GM10847 (cell line): ENCODE results near the gene TMEM26.

Experiments
- POLR2A ChIP-seq: IDR thresholded peaks from 2 replicates; pipeline ENCODE4 v1.6.1; 2011; ENCODE audit not compliant: insufficient read length; ENCODE audit errors: extremely low read depth

The TMEM26 gene

DNA sequence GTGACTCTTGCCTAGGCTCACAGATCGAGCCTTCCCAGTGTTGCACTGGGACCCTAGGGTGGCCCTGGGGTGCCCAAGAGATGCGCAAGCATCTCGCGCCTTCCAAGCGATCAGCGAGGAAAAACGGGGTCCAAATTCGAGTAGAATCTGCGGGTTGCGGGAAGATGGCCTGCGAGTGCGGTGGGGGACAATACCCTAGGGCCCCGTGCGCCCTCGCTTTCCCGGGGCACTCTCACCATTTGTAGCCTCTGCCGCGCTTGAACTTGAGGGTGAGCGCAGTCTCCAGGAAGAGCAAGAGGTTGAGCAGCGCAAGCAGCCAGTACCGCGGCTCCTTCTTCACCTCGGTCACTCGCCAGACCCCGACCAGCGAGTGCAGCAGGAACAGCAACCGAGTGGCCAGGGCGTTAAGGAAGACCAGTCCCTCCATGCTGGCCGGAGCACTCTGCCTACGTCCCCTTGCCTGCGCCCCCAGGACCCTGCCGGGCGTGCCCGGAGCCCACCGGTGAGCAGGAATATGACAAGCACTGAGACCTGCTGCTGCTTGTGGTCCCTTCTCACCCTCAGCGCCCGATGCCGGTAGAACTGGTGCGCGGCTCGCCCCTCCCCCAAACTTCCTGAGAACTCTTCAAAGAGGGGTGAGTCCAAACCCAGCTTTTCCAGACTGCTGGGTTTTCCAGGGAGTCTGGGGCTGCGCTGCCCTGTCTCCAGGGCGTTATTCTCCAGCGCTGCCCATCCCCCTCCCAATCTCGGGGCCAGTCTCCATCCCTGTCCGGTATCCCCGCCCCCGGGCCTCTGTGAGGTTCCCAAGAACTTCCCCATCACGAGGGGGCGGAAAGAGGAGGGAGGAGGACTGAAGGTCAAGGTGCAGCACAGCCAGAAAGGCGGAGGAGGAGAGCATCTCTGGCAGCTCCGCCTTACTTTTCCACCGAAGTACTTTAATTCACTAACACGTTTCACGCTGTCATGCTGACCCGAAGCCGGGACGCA, at the start of gene TMEM26:
Gene TMEM26 (minus strand): TSS at position 727 of the 987 bp plus-strand sequence. CDS start 300 bp downstream, at position 427.
- no peak for TF ChIP-seq POLR2A

DNA sequence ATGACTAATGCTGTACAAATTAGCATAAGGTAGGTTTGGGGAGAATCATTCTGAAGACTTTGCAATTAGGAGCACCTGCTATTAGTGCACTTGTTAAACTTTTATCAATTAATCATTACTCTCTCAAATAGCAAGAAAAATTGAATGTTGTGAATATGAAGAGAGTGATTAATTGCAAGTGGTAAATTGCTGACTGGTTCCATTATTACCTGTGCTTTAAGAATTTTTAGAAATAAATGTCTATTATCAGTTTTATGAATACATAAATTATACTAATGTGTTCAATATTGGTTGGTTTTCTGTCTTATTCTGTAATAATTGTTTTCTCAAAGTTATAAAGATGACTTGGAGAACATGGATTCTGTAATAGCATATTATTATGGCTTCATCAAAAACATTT, 47.3 kb upstream of the TMEM26 start:
- no peak for TF ChIP-seq POLR2A

DNA sequence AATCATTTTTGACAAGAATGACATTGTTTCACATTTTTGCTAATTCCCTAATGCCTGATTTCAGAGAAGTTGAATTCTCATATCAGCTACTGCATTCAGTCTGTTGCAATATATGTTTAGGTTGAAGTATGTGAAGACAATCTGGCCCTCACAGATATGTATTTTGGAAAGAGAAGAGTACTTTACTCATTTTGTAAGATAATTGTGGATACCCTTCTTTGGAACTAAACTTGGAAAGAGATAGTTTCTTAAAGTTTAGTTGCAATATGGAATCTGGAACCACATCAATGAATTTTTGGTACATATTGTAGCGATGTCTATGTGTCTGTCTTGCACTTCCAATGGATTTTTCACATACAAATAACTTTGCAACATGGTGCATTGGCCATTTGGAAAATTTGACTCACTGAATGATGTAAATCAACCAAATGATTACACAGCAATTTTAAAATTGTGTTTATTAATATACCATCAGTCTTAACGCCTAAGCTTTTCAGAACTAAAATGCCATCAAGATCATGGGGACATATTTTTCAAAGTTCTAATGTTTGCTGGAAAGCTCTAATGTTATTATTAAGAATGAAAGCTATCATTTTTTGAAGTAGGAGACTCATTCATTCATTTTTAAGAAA, 39.3 kb upstream of the TMEM26 start:
- TF ChIP-seq POLR2A: no peak

DNA sequence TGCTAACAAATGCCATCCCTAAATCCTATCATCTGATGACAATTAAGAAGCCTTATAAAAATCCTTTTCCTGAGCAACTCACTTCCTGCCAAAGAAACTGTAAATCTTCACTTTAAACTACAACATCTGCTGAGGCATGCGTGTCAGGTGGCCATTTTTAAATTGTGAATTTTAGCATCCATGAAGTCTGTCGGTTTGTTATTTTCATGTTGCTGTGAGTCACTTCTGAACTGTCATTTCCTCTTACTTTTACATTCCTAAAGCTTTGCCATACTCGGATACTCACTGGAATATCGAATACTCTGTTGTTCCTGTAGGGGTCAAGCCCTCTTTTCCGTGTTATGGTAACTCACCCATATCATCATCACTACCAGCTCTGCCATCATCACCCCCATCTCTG, 34.3 kb upstream of the TMEM26 start:
- TF ChIP-seq POLR2A: no peak

DNA sequence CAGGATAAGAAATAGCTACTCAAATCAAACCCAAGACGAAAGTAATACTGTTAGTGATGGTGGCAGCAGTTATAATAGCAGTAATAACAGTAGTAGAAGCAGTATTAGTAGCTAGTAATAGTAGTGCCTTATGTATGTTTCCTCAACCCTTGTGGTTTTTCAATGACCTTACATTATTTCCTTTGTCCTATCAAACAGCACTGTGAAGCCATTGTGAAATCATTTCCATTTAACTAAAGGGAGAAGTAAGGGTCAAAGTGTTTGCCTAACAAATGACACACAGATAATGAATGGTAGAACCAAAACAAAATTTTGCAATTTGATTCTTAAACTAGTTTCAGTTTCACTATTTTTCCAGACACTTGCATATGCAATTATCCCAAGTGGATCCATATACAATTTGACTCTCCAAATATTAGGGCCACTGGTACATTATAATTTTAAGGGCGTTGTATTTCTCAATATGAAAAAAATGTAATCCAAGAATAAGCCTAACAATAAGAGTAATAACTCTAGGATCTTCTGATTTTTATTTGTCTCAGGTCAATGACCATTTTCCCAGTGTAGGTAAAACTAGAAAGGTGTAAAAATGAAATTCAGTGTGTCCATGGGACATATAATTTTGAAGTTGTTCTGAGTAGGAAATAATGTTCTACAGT, 33.7 kb upstream of the TMEM26 start:
- TF ChIP-seq POLR2A: no peak

DNA sequence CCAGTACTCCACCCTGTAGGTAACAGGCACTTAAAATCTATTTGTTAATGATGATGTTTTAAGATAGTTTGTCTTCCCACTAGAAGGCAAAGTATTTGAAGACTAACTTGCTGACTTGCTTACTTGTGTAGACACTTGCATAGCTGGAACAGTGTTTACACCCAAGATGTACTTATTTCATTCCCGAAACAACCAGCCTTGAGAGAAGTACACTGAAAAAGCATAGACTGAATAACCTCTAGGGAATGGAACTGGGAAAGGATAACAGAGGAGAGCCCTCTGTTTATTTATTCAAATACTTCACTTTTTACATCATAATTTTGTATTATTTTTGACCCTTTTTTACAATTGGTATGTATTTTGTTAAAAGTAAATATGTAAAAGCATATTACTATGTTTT, 33.1 kb upstream of the TMEM26 start:
- TF ChIP-seq POLR2A: no peak

DNA sequence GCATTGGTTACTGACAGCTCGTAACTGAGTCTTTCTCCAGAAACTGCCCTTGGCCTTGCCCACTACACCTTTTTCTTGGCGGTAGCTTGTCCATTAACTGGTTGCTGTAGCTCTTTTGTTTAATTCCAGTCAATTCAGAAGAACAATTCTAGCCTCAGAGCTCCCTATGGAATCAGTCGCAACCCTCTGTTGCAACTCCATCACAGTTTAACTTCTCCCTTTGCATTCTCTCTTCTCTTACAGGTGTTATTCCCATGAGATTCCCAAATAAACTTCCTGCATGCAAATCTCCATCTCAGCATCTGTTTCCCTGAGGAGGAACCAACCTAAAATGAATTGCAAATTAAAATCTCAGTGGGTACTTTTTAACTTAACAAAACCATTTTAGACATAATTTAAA, 28.4 kb upstream of the TMEM26 start:
- no peak for TF ChIP-seq POLR2A

DNA sequence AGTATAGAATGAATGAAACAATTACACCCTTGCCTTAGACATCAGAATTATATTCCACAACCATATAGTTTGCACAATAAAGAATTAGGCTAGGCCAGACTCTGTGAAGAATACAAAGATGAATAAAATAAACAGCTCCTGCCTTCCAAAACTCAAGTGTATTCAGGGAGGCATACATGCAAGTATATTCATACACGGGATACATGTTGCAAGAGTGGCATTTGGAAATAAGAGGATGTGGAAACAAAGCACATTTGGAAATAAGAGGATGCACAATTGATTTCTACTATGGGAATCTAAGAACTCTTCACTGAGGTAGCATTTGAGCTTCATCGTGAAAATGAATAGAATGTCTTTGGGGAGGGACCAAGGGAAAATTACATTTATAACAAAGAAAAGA, 27.0 kb upstream of the TMEM26 start:
- no peak for TF ChIP-seq POLR2A

DNA sequence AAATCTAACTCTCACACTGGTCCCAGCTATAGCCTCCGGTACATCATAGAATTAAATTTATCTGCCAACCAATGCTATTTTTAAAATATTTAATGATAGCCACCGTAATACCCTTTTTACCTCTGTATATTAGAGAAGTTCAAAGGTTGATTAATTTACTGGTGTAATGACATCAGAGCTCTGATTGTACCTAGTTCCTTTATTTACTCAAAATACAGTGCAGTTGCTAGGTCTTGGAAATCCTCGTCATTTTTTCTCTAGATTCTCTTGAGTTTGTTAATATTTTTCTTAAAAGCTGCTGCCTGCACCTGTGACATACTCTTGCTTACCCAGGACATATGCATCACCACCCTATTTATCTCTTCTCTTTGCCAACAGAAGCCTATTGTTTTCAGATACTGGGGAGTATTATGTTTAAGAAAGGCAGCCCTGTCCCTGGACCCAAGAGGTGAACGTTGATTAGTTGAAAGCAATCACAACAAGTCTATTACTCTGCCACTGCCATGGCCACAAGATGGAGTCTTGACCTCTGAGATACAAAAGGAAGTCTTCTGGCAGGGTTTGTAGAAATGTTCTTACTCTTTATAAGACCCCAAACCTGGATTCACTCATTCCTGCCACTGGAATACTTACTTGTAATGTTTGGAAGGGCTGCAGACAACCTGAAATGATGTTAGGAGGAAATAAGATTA, 25.6 kb upstream of the TMEM26 start:
- no peak for TF ChIP-seq POLR2A

DNA sequence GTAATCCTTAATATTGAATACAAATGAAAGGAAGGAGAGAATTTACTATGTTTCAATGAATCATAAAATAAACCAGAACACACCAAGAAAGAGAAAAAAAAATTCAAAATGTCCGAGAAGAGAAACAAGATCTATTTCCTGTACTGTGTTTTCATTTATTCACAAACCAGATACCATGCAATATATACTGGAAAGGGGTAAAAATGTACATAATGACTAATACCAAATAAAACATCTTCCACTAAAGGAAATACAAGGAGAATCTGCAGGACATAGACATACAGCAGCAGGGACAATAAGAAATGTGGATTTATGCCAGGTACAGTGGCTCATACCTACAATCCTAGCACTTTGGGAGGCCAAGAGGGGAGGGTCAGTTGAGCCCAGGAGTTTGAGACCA, 24.3 kb upstream of the TMEM26 start:
- TF ChIP-seq POLR2A: no peak

DNA sequence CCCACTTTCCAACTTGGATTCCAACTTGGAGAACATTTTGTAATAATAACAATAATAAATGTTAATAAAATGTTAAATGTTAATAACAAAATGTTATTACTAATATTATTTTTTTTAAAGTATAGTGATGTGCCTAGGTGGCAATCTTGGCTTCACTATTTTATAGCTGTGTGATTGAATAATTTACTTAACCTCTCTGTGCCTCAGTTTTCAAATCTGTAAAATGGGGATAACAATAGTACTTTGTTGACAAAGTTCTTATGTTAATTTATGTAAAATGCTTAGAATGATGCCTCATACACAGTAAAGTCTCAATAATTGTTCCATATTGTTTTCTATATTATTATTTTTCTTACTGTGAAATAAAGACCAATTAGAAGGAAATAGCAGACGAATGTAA, 23.3 kb upstream of the TMEM26 start:
- no peak for TF ChIP-seq POLR2A

DNA sequence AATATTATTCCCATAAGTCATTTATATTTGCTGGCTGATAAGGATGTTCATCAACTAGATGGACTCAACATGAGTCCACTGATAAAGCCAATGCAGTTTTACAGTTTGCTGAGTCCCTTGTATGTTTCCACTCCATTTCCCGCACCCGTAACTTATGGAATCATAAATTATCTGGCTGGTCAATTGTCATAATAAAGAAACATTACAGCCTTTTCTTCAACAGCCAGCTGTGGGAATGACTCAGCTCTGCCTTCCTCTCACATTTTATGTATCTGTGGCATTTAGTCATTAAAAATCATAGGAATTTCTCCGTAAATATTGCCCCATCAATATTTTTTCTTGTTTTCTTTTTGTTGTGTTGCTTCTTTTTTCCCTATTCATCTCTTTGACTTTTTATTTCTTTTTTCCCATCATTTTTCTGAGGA, 22.3 kb upstream of the TMEM26 start:
- no peak for TF ChIP-seq POLR2A

DNA sequence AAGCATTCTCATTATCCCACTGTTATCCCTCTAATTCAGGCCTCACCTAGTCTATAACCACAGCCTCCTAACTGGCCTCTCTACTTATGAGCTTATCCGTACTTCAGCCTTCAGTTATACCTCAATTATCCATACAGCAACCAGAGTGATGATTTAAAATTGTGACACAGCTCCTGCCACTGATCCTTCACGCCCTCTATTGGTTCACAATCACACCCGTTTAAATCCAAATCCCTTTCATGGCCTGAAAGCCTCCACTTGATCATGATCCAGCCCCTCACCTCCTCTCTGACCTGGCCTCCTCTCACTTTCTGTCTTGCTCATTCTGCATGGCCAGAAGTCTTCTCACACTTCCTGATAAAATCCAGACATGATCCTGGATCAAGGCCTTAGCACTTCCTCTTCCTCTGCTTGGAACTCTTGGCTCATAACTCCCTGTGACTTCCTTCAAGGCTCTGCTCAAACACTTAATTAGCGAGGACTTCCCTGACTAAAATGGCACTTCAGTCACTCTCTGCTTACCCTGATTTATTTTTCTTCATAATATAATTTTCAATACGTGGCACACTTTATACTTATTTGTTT, 19.0 kb upstream of the TMEM26 start:
- no peak for TF ChIP-seq POLR2A

DNA sequence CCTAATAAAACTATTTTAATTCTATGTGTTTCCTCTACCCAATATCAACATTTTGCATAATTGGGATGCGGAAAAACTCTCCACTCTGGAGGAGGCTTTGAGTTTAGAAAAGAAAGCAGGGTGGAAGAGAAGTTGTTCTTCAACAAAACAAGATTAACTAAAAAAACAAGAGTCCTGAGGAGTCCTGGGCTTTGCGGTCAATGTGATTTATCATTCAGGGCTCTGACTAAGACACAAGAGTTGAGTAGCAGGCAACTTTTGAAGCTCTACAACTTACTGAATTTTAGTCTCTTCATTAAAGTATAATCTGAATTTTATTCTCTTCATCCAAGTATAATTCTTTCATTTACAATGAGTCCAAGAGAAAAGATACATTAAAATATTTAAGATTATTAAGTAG, 18.3 kb upstream of the TMEM26 start:
- TF ChIP-seq POLR2A: no peak

DNA sequence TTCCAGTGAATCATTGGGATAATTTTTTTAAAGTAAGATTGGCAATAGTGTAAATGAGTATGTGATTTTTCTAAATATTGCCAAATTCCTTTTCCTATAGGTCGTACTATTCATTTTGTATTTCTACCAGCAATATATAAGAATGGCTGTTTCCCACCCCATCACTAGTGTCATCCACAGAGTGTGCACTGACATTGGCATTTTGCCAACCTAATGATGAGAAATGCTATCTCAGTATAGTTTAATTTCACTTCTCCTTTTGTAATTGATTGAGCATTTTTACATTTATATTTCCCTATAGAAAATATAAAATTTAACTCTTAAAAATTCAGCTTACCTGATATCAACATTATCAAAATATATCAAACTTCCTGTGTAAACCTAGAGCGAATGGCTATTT, 17.6 kb upstream of the TMEM26 start:
- no peak for TF ChIP-seq POLR2A
